Inferior parietal cortex (tissue), 1 donor: ENCODE data around the gene SPANXN4.

Experiments
- DNase-seq: peaks from one replicate; pipeline ENCODE4 v3.0.0-alpha.2; 2016; ENCODE audit errors: extremely low spot score

SPANXN4 gene, protein sequence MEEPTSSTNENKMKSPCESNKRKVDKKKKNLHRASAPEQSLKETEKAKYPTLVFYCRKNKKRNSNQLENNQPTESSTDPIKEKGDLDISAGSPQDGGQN

GRCh38 chrX:143025628-143026027 is at the start of gene SPANXN4:
Gene SPANXN4 (plus strand): TSS chrX:143025928. CDS start chrX:143026015, 87 bp downstream.
- no peak for DNase-seq

- no peak for DNase-seq
Observed at GRCh38 chrX:142977128-142977914, 48.4 kb upstream of the SPANXN4 start.

DNA sequence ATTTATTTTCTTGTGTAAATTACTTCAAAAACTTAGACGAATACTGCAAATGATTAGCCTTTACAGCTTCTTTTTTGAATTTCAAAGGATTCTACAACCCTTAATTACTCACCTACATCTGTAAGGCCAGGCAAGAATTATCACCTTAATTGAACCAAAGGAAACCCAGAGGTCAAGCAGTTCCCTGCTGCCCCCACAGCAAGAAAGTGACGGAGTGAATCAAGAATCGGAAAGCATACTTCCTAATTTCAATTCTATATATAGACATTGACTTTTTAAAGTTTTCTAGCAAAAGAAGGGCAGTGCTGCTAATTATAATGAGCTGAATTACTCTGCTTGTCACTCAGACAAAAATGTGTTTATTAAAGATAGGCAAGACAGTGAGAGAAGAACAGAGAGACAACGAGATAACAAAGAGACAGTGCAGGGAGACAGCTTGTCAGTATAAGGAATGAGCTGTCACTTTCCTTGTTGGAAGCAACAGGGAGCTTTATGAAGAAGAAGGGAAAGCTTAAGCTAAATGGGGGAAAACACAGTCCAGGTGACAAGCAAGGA is 47.5 kb upstream of the SPANXN4 start:
- DNase-seq, result no peak

- DNase-seq, result no peak
Observed at GRCh38 chrX:142982679-142983078, 43.0 kb upstream of the SPANXN4 start.

DNA sequence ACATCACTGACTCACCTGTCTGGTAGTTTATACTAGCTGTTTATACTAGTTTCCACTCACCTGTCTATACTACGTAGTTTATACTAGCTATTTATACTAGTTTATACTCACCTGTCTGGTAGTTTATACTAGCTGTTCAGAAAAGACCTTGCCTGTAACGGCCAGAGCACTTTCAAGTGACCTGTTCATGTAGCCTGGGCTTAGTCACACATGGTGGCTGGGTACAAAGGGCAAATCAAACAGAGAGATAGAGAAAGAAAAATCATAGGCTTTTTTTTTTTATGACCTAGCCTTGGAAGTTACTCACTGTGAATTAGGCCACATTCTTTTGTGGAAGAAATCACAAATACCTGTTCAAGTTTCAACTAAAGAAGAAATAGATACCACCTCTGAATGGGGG is 30.7 kb upstream of the SPANXN4 start:
- no peak for DNase-seq

GRCh38 chrX:142998447-142999198 is 27.1 kb upstream of the SPANXN4 start:
- DNase-seq, result no peak

- no peak for DNase-seq
Observed at GRCh38 chrX:142999199-142999701, 26.5 kb upstream of the SPANXN4 start.

- DNase-seq, result no peak
Observed at GRCh38 chrX:143002206-143002605, 23.5 kb upstream of the SPANXN4 start.

DNA sequence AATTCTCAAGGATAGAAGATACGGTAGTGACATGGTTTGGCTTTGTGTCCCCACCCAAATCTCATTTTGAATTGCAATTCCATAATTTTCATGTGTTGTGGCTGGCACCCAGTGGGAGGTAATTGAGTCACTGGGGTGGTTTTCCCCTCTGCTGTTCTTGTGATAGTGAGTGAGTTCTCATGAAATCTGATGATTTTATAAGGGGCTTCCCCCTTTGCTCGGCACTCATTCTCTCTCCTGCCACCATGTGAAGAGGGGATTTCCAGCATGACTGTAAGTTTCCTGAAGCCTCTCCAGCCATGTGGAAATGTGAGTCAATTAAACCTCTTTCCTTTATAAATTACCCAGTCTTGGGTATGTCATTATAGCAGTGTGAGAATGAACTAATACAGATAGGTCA is 8.5 kb upstream of the SPANXN4 start:
- no peak for DNase-seq

DNA sequence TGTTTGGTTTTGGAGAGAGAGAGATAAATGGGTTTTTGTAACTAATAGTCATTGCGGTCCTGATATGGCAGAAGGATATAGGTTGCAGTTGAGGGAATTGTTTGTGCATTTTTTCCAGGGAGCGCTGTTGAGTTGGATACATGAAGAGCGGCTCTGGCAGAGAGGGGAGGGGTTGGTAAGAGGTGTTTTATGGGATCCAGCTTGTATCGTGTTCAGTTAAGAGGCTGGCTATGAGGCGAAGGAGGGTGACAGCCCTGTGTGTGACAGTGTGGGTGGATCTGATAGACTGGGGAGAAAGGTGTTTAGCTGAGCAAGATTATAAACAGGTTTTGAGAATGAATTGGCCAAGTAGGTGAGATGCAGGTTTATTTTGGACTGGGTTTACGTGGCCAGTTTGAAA is 1.5 kb downstream of the SPANXN4 start:
- DNase-seq, result no peak

DNA sequence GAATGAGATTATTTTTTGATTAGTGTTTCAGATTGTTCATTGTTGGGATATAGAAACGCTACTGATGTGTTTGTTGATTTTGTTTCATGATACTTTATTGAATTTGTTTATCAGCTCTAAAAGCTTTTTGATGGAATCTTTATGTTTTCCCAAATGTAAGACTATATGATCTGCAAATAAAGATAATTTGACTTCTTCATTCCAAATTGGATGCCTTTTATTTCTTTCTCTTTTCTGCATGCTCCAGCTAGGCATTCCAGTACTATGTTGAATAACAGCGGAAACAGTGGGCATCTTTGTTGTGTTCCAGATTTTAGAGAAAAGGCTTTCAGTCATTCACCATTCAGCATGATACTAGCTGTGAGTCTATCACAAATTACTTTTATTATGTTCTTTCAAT is 21.8 kb downstream of the SPANXN4 start:
- DNase-seq, result no peak

DNA sequence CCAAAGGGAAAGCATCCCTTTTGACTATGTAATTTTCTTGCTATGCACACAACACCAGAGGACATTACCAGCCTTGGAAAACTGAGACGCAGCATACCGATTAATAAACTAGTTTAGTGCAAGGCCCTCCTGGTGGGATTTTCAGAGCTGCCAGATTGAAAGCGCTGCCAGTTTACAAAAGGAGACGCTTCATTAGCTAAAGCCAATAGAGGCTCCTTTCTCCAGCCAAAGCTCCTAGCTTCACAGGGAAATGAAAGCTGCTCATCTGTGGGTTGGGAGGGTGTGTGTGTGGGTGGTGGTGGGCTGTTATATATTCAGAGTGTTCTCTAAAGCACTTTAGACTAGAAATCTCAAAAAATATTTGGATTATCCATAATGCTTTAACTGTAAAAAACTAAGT is 32.4 kb downstream of the SPANXN4 start:
- DNase-seq, result no peak

DNA sequence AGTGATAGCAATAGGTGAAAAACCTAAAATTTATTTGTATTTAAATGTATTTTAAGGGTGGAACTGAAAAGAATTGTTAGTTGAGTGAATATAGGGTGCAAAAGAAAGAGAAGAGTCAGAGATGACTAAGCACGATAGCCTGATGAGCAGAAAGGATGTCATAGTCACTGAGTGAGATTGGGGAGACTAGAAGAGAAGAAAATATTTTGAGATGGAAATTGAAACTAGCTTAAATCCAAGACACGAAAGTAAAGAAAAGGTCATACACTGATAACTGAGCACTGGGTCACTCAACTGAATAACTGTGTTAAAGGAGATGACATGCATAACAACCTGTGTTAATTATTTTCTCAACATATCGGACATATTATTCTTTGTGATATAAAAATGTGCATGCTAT is 55.5 kb downstream of the SPANXN4 start:
- DNase-seq, result no peak

DNA sequence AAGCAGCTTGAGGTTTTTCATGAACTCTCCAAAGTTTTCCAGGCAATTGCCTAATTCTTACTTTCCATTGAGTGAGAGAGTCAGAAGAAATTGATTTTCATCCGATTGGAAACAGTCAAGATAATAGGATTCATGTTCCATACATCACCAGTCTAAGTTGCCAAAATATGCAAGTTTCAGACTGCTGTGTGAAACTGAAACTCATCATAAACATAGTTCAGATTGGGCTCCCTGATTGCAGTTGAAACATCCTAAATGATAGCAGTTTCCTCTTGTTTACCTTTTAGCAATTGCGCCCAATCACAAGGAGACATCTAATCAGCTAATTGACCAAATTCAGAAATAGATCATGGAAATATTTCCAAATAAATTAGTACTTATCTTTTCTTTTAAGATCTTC is 56.8 kb downstream of the SPANXN4 start:
- no peak for DNase-seq
